Measurements from ENCODE around the gene CENPU. TPM values are rescaled to one million over a fixed set of nuclear protein-coding genes. Genes with fewer than 3 reads are reported as not detected.

Gene CENPU
- total and polyA plus RNA-seq, 4 donors: 1.1 to 3.1 (median 1.8) TPM

GRCh38 chr4:184757810-184758209 is 23.9 kb upstream of the CENPU start:
- H3K27ac ChIP-seq (ENCODE audit: low read depth in 1 of 2, low read length in 2 of 2): no peak overlapping the region
- H3K4me1 ChIP-seq (ENCODE audit: control insufficient read depth in 1 of 2, insufficient read depth in 2 of 2, low read length in 2 of 2): no peaks in the 10 kb centered on the region
- H3K36me3 ChIP-seq (ENCODE audit: control insufficient read depth in 1 of 2, insufficient read depth in 2 of 2, low read length in 1 of 2): peaks cover 9 to 17% of the 10 kb centered on the region in 2 donors
- intact Hi-C loops (cut with DNase I): no loop called here
- peak; percentile 63 for ATAC-seq (ENCODE audit: low FRiP score)
- H3K4me3 ChIP-seq (ENCODE audit: low read length in 2 of 2): no peak overlapping the region
- WGBS, 2 donors: 33 to 50% methylated on average over 2 of the region's 2 CpGs
- no peaks in the 10 kb centered on the region for H3K9me3 ChIP-seq (ENCODE audit: control insufficient read depth, low read length)
- DNase-seq: no peak
- no peaks in the 10 kb centered on the region for H3K27me3 ChIP-seq (ENCODE audit: control insufficient read depth in 1 of 2, insufficient read depth in 2 of 2, low read length in 1 of 2)

DNA sequence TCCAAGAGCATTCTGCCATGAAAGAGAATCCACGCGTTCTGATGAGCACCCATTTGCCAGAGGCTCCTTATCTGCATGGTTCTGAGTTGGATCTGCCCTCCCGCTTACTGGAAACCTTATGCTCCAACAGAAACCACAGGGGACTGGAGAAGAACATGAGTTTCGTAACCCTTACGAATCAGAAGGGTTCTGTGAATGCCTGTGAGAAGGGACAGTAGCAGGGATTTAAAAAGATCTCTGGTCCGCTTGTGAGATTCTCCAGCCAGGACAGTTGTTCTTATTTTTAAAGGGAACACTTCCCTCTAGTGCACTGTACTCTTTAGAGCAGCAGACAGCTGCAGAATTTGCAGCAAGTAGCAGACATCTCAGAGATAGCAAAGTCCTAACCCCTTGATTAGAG is 22.5 kb upstream of the CENPU start:
- intact Hi-C loops (cut with DNase I): no loop called here
- Histone ChIP-seq H3K36me3 (ENCODE audit: control insufficient read depth in 1 of 2, insufficient read depth in 2 of 2, low read length in 1 of 2) (peaks cover 8 to 14% of the 10 kb centered on the region in 2 donors), H3K9me3 (ENCODE audit: control insufficient read depth, low read length) (no peaks in the 10 kb centered on the region), H3K4me3 (ENCODE audit: low read length in 2 of 2) (no peak overlapping the region), H3K27ac (ENCODE audit: low read depth in 1 of 2, low read length in 2 of 2) (no peak overlapping the region), H3K27me3 (ENCODE audit: control insufficient read depth in 1 of 2, insufficient read depth in 2 of 2, low read length in 1 of 2) (no peaks in the 10 kb centered on the region), H3K4me1 (ENCODE audit: control insufficient read depth in 1 of 2, insufficient read depth in 2 of 2, low read length in 2 of 2) (no peaks in the 10 kb centered on the region)
- 87 to 88% methylated on average over 6 of the region's 6 CpGs for WGBS, 2 donors
- DNase-seq (no peak), ATAC-seq (ENCODE audit: low FRiP score) (peak; percentile 87)

- Histone ChIP-seq H3K4me3 (ENCODE audit: low read length in 2 of 2) (no peak overlapping the region), H3K9me3 (ENCODE audit: control insufficient read depth, low read length) (no peaks in the 10 kb centered on the region), H3K27ac (ENCODE audit: low read depth in 1 of 2, low read length in 2 of 2) (no peak overlapping the region), H3K27me3 (ENCODE audit: control insufficient read depth in 1 of 2, insufficient read depth in 2 of 2, low read length in 1 of 2) (no peaks in the 10 kb centered on the region), H3K36me3 (ENCODE audit: control insufficient read depth in 1 of 2, insufficient read depth in 2 of 2, low read length in 1 of 2) (peaks cover 8% of the 10 kb centered on the region in 2 donors), H3K4me1 (ENCODE audit: control insufficient read depth in 1 of 2, insufficient read depth in 2 of 2, low read length in 2 of 2) (no peaks in the 10 kb centered on the region)
- DNase-seq (no peak), ATAC-seq (ENCODE audit: low FRiP score) (no peak)
- intact Hi-C loops (cut with DNase I): no loop called here
- 86 to 92% methylated on average over 6 of the region's 6 CpGs for WGBS, 2 donors
These were observed 21.4 kb upstream of the CENPU start for GRCh38 chr4:184755278-184755677.

DNA sequence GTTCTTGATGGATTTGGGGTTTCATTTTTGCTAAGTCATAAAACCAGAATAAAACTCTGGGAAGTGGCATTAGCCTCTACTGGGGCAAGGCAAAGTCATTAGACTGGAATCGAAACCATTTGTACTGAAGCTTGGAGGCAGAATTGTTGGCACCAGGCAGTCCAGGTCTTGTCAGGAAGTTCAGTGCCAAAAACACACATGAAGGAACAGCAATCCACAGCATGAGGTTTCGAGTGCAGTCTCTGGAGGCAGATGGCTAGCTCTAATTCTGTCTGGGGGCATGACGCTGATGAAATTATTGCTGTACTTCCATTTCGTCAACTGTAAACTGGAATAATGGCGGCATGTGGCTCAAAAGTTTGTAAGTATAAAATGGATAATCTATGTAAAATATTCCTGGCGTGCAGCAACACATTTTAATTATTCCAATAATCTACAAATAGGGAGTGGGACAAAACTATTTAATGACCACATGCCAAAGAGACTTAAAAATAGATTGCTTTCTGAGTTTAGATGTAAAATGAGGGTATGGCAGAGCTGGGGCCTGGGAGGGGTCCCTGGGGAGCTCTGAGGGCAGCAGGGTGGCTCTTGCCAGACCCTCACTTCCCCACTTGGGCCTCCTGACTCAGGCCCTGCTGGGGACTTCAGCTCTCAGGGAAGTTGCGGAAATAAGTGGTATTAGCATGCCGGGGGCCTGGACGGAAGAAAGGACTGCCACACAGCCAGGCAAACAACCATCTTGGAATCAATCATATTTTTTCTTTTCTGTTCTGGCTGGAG is 18.8 kb upstream of the CENPU start:
- no peak overlapping the region for H3K27ac ChIP-seq (ENCODE audit: low read depth in 1 of 2, low read length in 2 of 2)
- peaks cover 3 to 6% of the 10 kb centered on the region in 2 donors for H3K36me3 ChIP-seq (ENCODE audit: control insufficient read depth in 1 of 2, insufficient read depth in 2 of 2, low read length in 1 of 2)
- ATAC-seq (ENCODE audit: low FRiP score) (no peak), DNase-seq (no peak)
- H3K9me3 ChIP-seq (ENCODE audit: control insufficient read depth, low read length): no peaks in the 10 kb centered on the region
- 80 to 87% methylated on average over 9 of the region's 9 CpGs for WGBS, 2 donors
- no peaks in the 10 kb centered on the region for H3K4me1 ChIP-seq (ENCODE audit: control insufficient read depth in 1 of 2, insufficient read depth in 2 of 2, low read length in 2 of 2)
- H3K4me3 ChIP-seq (ENCODE audit: low read length in 2 of 2): no peak overlapping the region
- intact Hi-C loops (cut with DNase I): no loop called here
- H3K27me3 ChIP-seq (ENCODE audit: control insufficient read depth in 1 of 2, insufficient read depth in 2 of 2, low read length in 1 of 2): no peaks in the 10 kb centered on the region

DNA sequence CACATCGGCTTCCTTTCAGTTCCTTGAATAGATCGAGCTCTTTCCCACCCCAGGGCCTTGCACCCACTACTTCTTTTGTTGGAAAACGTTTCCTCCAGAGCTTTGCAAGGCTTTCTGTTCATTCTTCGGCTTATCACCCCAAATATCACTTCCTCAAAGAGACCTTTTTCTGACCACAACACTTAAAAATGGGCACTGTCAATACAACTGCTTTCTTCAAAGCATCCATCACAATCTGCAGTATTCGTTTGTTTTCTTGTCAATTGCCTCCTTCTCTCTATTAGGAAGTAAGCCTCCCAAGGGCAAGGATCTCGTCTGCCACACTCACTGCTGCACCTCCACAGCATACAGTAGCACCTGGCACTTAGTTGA is 17.7 kb upstream of the CENPU start:
- DNase-seq: no peak
- WGBS, 2 donors: 76 to 78% methylated on average over 6 of the region's 6 CpGs
- H3K4me3 ChIP-seq (ENCODE audit: low read length in 2 of 2): no peak overlapping the region
- H3K4me1 ChIP-seq (ENCODE audit: control insufficient read depth in 1 of 2, insufficient read depth in 2 of 2, low read length in 2 of 2): peaks cover 2% of the 10 kb centered on the region in 2 donors
- no peak for ATAC-seq (ENCODE audit: low FRiP score)
- H3K27ac ChIP-seq (ENCODE audit: low read depth in 1 of 2, low read length in 2 of 2): no peak overlapping the region
- no peaks in the 10 kb centered on the region for H3K27me3 ChIP-seq (ENCODE audit: control insufficient read depth in 1 of 2, insufficient read depth in 2 of 2, low read length in 1 of 2)
- H3K9me3 ChIP-seq (ENCODE audit: control insufficient read depth, low read length): no peaks in the 10 kb centered on the region
- H3K36me3 ChIP-seq (ENCODE audit: control insufficient read depth in 1 of 2, insufficient read depth in 2 of 2, low read length in 1 of 2): peaks cover 0 to 3% of the 10 kb centered on the region in 2 donors
- intact Hi-C loops (cut with DNase I): no loop called here

DNA sequence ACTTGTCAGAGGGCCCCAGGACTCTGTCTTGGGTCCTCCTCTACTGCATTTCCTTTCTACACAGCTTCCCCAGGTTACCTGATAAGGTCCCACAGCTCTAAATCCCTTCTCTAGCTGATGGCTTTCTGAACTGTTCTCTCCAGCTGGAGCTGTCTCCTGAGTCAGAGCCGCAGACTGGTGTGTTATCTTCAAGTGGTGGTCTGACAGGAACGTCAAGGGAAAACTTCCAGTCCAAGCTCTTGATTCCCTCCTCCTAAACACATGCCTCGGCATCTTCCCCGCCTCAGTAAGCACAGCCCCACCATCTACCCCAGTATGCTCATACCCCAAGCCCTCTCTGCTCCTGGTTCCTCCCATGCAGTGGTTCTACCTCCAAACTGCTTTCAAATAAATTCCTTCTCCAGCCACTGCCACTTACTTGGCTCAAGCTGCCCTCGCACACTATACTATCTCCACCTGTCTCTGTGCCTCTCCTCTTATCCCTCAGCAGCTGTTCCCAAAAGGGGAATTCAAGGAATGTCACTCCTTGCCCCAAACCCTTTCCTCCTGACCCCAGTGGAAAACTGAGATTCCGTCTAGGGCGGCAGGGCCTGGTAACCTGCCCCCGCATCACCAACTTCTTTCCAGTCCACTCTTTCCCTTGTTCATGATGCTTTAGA is 17.2 kb upstream of the CENPU start:
- Histone ChIP-seq H3K9me3 (ENCODE audit: control insufficient read depth, low read length) (no peaks in the 10 kb centered on the region), H3K4me3 (ENCODE audit: low read length in 2 of 2) (no peak overlapping the region), H3K4me1 (ENCODE audit: control insufficient read depth in 1 of 2, insufficient read depth in 2 of 2, low read length in 2 of 2) (peaks cover 2% of the 10 kb centered on the region in 2 donors), H3K27me3 (ENCODE audit: control insufficient read depth in 1 of 2, insufficient read depth in 2 of 2, low read length in 1 of 2) (no peaks in the 10 kb centered on the region), H3K27ac (ENCODE audit: low read depth in 1 of 2, low read length in 2 of 2) (no peak overlapping the region), H3K36me3 (ENCODE audit: control insufficient read depth in 1 of 2, insufficient read depth in 2 of 2, low read length in 1 of 2) (no peaks in the 10 kb centered on the region)
- intact Hi-C loops (cut with DNase I): no loop called here
- 78 to 81% methylated on average over 8 of the region's 8 CpGs for WGBS, 2 donors
- DNase-seq (no peak), ATAC-seq (ENCODE audit: low FRiP score) (no peak)

- WGBS, 2 donors: 45 to 57% methylated on average over 8 of the region's 8 CpGs
- Histone ChIP-seq H3K4me1 (ENCODE audit: control insufficient read depth in 1 of 2, insufficient read depth in 2 of 2, low read length in 2 of 2) (peaks cover 2% of the 10 kb centered on the region in 2 donors), H3K36me3 (ENCODE audit: control insufficient read depth in 1 of 2, insufficient read depth in 2 of 2, low read length in 1 of 2) (no peaks in the 10 kb centered on the region), H3K9me3 (ENCODE audit: control insufficient read depth, low read length) (no peaks in the 10 kb centered on the region), H3K27ac (ENCODE audit: low read depth in 1 of 2, low read length in 2 of 2) (peak overlapping the region in 1 of 2 donors; percentile 29), H3K4me3 (ENCODE audit: low read length in 2 of 2) (no peak overlapping the region), H3K27me3 (ENCODE audit: control insufficient read depth in 1 of 2, insufficient read depth in 2 of 2, low read length in 1 of 2) (no peaks in the 10 kb centered on the region)
- intact Hi-C loops (cut with DNase I): loop anchor here (5.0 to 10.0 kb wide), 4 partner anchors 77 to 347 kb away; partner anchors contain the start of gene ACSL1 (in 2 of the 2)
- ATAC-seq (ENCODE audit: low FRiP score): peak; percentile 28
- DNase-seq: peak in 1 of 2 donors; percentile 61
These were observed 14.4 kb upstream of the CENPU start for GRCh38 chr4:184748251-184748652.

DNA sequence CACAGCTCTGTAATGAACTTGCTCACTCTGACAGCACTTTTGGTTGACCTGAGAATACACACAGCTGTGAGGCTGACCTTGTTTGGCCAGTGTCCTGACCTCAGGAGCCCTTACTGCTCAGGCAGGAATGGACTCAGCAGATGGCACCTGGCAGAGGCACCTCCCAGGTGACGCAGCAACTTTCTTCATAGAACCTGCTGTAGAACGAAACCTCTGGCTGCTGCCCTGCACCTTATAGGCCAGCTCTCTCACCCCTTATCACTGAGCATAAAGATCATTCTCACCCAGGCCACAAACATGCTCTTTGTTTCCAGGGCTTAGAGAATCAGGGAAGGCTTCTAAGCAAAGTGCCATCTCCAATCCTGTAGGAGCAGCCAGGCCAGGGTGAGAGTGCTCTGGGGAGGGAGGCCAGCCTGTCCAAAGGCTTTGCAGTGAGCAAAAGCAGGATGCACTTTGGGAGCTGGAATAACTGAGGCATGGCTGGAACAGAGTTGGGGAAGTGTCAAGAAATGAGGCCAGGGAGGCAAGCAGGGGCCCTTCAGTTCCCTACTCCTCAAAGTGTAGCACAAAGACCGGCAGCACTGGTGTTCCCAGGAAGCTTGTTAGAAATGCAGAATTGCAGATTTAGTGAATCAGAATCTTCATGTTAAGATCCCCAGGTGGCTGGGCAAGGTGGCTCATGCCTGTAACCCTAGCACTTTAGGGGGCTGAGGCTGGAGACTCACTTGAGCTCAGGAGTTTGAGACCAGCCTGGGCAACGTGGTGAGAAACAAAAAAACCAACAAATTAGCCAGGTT is 13.3 kb upstream of the CENPU start:
- no peak overlapping the region for H3K4me3 ChIP-seq (ENCODE audit: low read length in 2 of 2)
- no peaks in the 10 kb centered on the region for H3K9me3 ChIP-seq (ENCODE audit: control insufficient read depth, low read length)
- peak overlapping the region in 1 of 2 donors; percentile 98 for H3K27ac ChIP-seq (ENCODE audit: low read depth in 1 of 2, low read length in 2 of 2)
- H3K4me1 ChIP-seq (ENCODE audit: control insufficient read depth in 1 of 2, insufficient read depth in 2 of 2, low read length in 2 of 2): peaks cover 2% of the 10 kb centered on the region in 2 donors
- no peak for DNase-seq
- ATAC-seq (ENCODE audit: low FRiP score): peak; percentile 27
- intact Hi-C loops (cut with DNase I): loop anchor here (5.0 to 10.0 kb wide), 4 partner anchors 78 to 348 kb away; partner anchors contain the start of gene ACSL1 (in 2 of the 2)
- H3K27me3 ChIP-seq (ENCODE audit: control insufficient read depth in 1 of 2, insufficient read depth in 2 of 2, low read length in 1 of 2): no peaks in the 10 kb centered on the region
- 68% methylated on average over 4 of the region's 4 CpGs for WGBS, 2 donors
- H3K36me3 ChIP-seq (ENCODE audit: control insufficient read depth in 1 of 2, insufficient read depth in 2 of 2, low read length in 1 of 2): no peaks in the 10 kb centered on the region
